ENCODE data around the gene HSDL1. TPM values are rescaled to one million over a fixed set of nuclear protein-coding genes. Genes with fewer than 3 reads are reported as not detected.

Gene HSDL1
- total and polyA plus RNA-seq, 2 of the 4 experiments (the other 2 are of a cell fraction) = 11.6 to 18.3 TPM

DNA sequence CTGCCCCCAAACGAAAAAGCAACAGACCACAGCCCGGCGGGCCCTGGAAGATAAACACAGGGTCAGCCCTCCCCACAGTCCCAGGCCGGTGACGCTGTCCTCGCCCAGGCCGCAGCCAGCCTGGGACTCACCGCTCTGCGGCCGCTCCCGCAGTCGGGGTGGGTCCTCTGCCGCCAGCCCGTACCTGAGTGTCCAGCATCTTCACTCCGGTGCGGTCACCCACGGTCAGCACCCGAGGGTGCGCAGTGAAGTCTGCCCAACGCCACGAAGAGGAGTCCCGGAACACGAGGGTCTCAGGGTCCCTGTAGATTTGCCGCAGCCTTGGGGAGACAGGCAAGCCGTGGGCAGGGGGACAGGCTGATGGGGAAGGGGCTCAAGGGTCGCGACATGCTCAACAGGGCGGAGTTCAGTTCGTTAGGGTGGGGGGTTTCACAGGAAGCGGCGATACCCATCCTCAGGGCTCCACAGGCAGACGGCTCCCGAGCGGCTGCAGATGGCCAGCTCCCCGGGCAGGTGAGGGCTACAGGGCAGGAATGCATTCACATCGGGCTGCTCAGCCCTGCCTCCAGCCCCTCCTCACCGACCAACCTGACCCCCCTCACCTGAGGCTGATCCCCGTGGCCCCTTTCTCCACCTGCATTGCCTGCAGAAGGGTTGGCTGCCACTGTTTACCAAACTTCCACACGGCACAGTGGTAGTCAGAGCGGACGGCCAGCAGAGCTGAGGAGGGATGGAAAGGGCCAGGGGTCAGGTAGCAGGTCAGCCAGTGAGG lies 36.4 kb upstream of the HSDL1 start:
- Histone ChIP-seq H3K4me2 (ENCODE audit: low read depth, low read length) (no peak overlapping the region), H2BK15ac (ENCODE audit: low read depth, low read length) (no peak overlapping the region), H2BK20ac (ENCODE audit: low read depth, low read length) (no peak overlapping the region), H2BK120ac (ENCODE audit: low read depth, low read length) (no peak overlapping the region), H3K9ac (ENCODE audit: low read depth, low read length) (no peak overlapping the region), H3K79me1 (ENCODE audit: low read depth in 1 of 2, low read length in 2 of 2) (peaks cover 13 to 45% of the 10 kb centered on the region in 2 experiments), H4K20me1 (ENCODE audit: insufficient read depth, low read length) (peaks cover 25% of the 10 kb centered on the region), H4K8ac (ENCODE audit: low read depth in 2 of 2, low read length in 2 of 2) (no peak overlapping the region), H3K4ac (ENCODE audit: low read depth, low read length) (no peak overlapping the region), H3K4me1 (ENCODE audit: control insufficient read depth, insufficient read depth, low read length) (peaks cover 14% of the 10 kb centered on the region), H4K5ac (ENCODE audit: low read depth, low read length) (no peak overlapping the region), H3K18ac (ENCODE audit: low read depth, low read length) (no peak overlapping the region), H3K9me3 (ENCODE audit: control insufficient read depth, insufficient read depth, low read length) (no peaks in the 10 kb centered on the region), H4K91ac (ENCODE audit: insufficient read depth, low read depth, low read length) (no peak overlapping the region), H2BK5ac (ENCODE audit: low read depth, low read length, poor library complexity, severe bottlenecking) (no peak overlapping the region), H3K23ac (ENCODE audit: low read depth, low read length) (no peak overlapping the region), H3K36me3 (ENCODE audit: control insufficient read depth, insufficient read depth, low read length) (peaks cover 56% of the 10 kb centered on the region), H2AK9ac (replicated peaks; ENCODE audit: low read depth, low read length, poor library complexity) (peak overlapping the region; percentile 42), H3K4me3 (ENCODE audit: insufficient read depth, low read depth, low read length) (no peak overlapping the region), H3K14ac (replicated peaks; ENCODE audit: low read depth, low read length) (no peak overlapping the region), H2AFZ (replicated peaks; ENCODE audit: low read length, poor library complexity) (no peak overlapping the region), H2AK5ac (ENCODE audit: low read depth, low read length) (no peak overlapping the region), H3K27ac (ENCODE audit: insufficient read depth, low read length) (no peak overlapping the region), H3K56ac (ENCODE audit: extremely low read depth, insufficient read depth, low read length) (no peak overlapping the region), H3K9me1 (ENCODE audit: insufficient read depth, low read length) (peaks cover 13% of the 10 kb centered on the region; the same call in 1 of the 2 replicates), H3K27me3 (ENCODE audit: control insufficient read depth, insufficient read depth, low read length) (no peaks in the 10 kb centered on the region)
- BruUV-seq (replicated peaks) = no TSS peak
- POLR2A ChIA-PET (ENCODE audit: unreplicated experiment) = no interaction called here
- DNase-seq (no peak), ATAC-seq (ENCODE audit: low read depth) (no peak)
- CTCF ChIA-PET = no interaction called here
- dilution Hi-C loops (cut with HindIII; ENCODE audit: low sequenced_read_pairs, unreplicated experiment) (no loop called here), intact Hi-C loops (cut with micrococcal nuclease) (no loop called here), in situ Hi-C loops (cut with MboI; ENCODE audit: low sequenced_read_pairs) (no loop called here)
- TF ChIP-seq NFE2L2 (IDR thresholded peaks at IDR 0.05; ENCODE audit: low read depth, low read length) (no peak), MXI1 (IDR thresholded peaks at IDR 0.05; ENCODE audit: borderline replicate concordance, low read depth, low read length) (no peak), CHD1 (IDR thresholded peaks at IDR 0.05; ENCODE audit: low read depth, low read length) (no peak), POLR2A (IDR thresholded peaks at IDR 0.05; ENCODE audit: low read depth, low read length) (no peak), FOS (IDR thresholded peaks at IDR 0.05; ENCODE audit: low read depth, low read length) (no peak), CEBPB (IDR thresholded peaks at IDR 0.05; ENCODE audit: low read depth, low read length) (no peak), ELK1 (IDR thresholded peaks at IDR 0.05; ENCODE audit: borderline replicate concordance, low read depth, low read length) (no peak), USF2 (IDR thresholded peaks at IDR 0.05; ENCODE audit: low read depth, low read length) (no peak), RAD21 (IDR thresholded peaks at IDR 0.05; ENCODE audit: low read length) (no peak), RCOR1 (IDR thresholded peaks at IDR 0.05; ENCODE audit: insufficient replicate concordance, low read length) (no peak), RFX5 (IDR thresholded peaks at IDR 0.05; ENCODE audit: low read depth, low read length) (no peak), MAZ (IDR thresholded peaks at IDR 0.05; ENCODE audit: borderline replicate concordance, low read depth, low read length) (no peak), MAFK (IDR thresholded peaks at IDR 0.05; ENCODE audit: low read depth, low read length) (no peak), SMC3 (IDR thresholded peaks at IDR 0.05; ENCODE audit: low read depth, low read length) (no peak), BHLHE40 (IDR thresholded peaks at IDR 0.05; ENCODE audit: low read depth, low read length) (no peak)
- TF ChIP-seq, protein P1, sequence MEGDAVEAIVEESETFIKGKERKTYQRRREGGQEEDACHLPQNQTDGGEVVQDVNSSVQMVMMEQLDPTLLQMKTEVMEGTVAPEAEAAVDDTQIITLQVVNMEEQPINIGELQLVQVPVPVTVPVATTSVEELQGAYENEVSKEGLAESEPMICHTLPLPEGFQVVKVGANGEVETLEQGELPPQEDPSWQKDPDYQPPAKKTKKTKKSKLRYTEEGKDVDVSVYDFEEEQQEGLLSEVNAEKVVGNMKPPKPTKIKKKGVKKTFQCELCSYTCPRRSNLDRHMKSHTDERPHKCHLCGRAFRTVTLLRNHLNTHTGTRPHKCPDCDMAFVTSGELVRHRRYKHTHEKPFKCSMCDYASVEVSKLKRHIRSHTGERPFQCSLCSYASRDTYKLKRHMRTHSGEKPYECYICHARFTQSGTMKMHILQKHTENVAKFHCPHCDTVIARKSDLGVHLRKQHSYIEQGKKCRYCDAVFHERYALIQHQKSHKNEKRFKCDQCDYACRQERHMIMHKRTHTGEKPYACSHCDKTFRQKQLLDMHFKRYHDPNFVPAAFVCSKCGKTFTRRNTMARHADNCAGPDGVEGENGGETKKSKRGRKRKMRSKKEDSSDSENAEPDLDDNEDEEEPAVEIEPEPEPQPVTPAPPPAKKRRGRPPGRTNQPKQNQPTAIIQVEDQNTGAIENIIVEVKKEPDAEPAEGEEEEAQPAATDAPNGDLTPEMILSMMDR (conservative IDR thresholded peaks at IDR 0.05; ENCODE audit: low read depth, low read length) = no peak
- WGBS, 2 experiments (ENCODE audit: extremely low coverage in 2 of 2, insufficient read length in 1 of 2) = 97% methylated on average over 15 of the region's 41 CpGs; no CpG with 5 or more reads in 1 of the 2 experiments
